ENCODE results near the gene DGKB. TPM values are rescaled to one million over a fixed set of nuclear protein-coding genes. Genes with fewer than 3 reads are reported as not detected.

Gene DGKB
- total and polyA plus RNA-seq, 2 of the 8 experiments (the other 6 are each of a cell fraction or from before 2014, with no cell fraction given): 1.9 to 2.6 TPM

- TF ChIP-seq CHD7 (IDR thresholded peaks at IDR 0.05; ENCODE audit: insufficient replicate concordance, low read length) (no peak), SP4 (IDR thresholded peaks at IDR 0.05; ENCODE audit: low read length) (no peak), POLR2AphosphoS5 (IDR thresholded peaks at IDR 0.05; ENCODE audit: low read depth, low read length) (no peak), CREB1 (IDR thresholded peaks at IDR 0.05) (no peak), BACH1 (IDR thresholded peaks at IDR 0.05; ENCODE audit: low read length) (no peak), HDAC6 (IDR thresholded peaks at IDR 0.05; ENCODE audit: low read depth, low read length) (no peak), CTCF (IDR thresholded peaks at IDR 0.05; ENCODE audit: control extremely low read depth in 1 of 3, insufficient read depth in 1 of 3, low read depth in 1 of 3, low read length in 3 of 3) (no peak), MAFK (IDR thresholded peaks at IDR 0.05; ENCODE audit: low read depth, low read length) (no peak), EGR1 (IDR thresholded peaks at IDR 0.05; ENCODE audit: borderline replicate concordance, low read depth, low read length) (no peak), POLR2A (IDR thresholded peaks at IDR 0.05; ENCODE audit: control extremely low read depth in 1 of 2, low read depth in 2 of 2, low read length in 2 of 2) (no peak), JUN (IDR thresholded peaks at IDR 0.05; ENCODE audit: low read depth, low read length) (no peak)
Measured at GRCh38 chr7:14207138-14207537, 695.4 kb downstream of the DGKB start (continued).

Measured in H1 (cell line).